ENCODE measurements around the gene HADHB.

The HADHB gene

DNA sequence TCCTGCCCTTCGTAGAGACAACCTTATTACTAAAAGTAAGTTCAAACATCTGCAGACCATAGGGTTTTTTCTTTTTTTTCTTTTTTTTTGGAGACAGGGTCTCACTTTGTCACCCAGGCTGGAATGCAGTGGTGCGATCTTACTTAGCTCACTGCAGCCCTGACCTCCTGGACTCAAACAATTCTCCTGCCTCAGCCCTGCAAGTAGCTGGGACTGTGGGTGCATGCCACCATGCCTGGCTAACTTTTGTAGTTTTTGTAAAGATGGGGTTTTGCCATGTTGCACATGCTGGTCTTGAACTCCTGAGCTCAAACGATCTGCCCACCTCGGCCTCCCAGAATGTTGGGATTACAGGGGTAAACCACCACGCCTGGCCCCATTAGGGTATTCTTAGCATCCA is 32.7 kb upstream of the HADHB start:
- no peak overlapping the region for H3K4me3 ChIP-seq (ENCODE audit: insufficient read length, low read depth)
- H3K27me3 ChIP-seq (ENCODE audit: insufficient read depth, insufficient read length), result no peaks in the 10 kb centered on the region
- H3K9ac ChIP-seq (ENCODE audit: insufficient read length, low read depth), result no peak overlapping the region
- H3K4me1 ChIP-seq (ENCODE audit: insufficient read depth, insufficient read length), result no peaks in the 10 kb centered on the region
- TF ChIP-seq YY1 (IDR thresholded peaks at IDR 0.05; ENCODE audit: insufficient read depth, insufficient read length), result no peak
- no peak for TF ChIP-seq SUZ12 (IDR thresholded peaks at IDR 0.05; ENCODE audit: extremely low read depth, insufficient read depth, insufficient read length)
- no peak for TF ChIP-seq ZNF274 (IDR thresholded peaks at IDR 0.05; ENCODE audit: low read depth, low read length)
- no peak for DNase-seq (ENCODE audit: low read depth, low spot score)
- H3K36me3 ChIP-seq (ENCODE audit: insufficient read depth, insufficient read length, low read length), result peaks cover 68% of the 10 kb centered on the region
- H3K9me3 ChIP-seq (ENCODE audit: insufficient read depth, low read length), result no peaks in the 10 kb centered on the region

DNA sequence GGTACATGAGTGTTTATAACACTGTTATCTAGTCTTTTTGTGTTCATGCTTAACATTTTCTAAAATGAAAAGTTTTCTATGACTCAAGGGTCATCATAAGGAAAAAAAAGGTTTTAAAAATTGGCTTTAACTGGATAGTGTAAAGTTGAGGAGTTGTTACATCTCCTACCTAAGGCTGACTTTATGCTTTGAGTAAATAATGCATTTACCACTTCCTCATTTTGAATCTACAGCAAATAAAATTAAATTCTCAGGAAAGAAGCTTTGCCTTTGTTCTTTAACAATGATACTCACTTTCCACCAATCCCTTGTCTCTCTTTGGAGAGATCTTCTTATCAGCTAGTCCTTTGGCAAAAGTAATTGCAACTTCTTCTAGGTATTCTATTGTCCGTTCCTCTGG is 30.0 kb upstream of the HADHB start:
- Histone ChIP-seq H3K9me3 (ENCODE audit: insufficient read depth, low read length) (no peaks in the 10 kb centered on the region), H3K9ac (ENCODE audit: insufficient read length, low read depth) (no peak overlapping the region), H3K4me1 (ENCODE audit: insufficient read depth, insufficient read length) (no peaks in the 10 kb centered on the region), H3K36me3 (ENCODE audit: insufficient read depth, insufficient read length, low read length) (peaks cover 51% of the 10 kb centered on the region), H3K4me3 (ENCODE audit: insufficient read length, low read depth) (no peak overlapping the region), H3K27me3 (ENCODE audit: insufficient read depth, insufficient read length) (no peaks in the 10 kb centered on the region)
- no peak for TF ChIP-seq ZNF274 (IDR thresholded peaks at IDR 0.05; ENCODE audit: low read depth, low read length)
- no peak for TF ChIP-seq YY1 (IDR thresholded peaks at IDR 0.05; ENCODE audit: insufficient read depth, insufficient read length)
- TF ChIP-seq SUZ12 (IDR thresholded peaks at IDR 0.05; ENCODE audit: extremely low read depth, insufficient read depth, insufficient read length), result no peak
- no peak for DNase-seq (ENCODE audit: low read depth, low spot score)

DNA sequence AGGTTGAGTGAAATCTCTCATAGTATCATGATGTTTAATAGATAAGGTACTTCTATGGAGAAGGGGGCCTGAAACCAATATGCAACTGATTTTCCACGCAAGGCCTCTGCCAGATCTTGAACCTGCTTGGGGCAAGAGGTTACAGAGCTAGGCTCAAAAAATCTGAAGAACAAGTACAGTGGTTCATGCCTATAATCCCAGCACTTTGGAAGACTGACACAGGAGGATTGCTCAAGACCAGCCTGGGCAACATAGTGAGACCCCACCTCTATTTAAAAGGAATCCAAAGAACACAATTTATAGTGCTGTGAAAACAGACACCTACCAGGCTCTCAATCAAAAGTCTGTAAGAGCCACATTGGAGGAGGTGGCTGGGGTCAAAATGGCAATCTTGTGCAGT is 28.9 kb upstream of the HADHB start:
- H3K4me1 ChIP-seq (ENCODE audit: insufficient read depth, insufficient read length), result no peaks in the 10 kb centered on the region
- H3K36me3 ChIP-seq (ENCODE audit: insufficient read depth, insufficient read length, low read length), result peaks cover 41% of the 10 kb centered on the region
- TF ChIP-seq SUZ12 (IDR thresholded peaks at IDR 0.05; ENCODE audit: extremely low read depth, insufficient read depth, insufficient read length), result no peak
- no peak for DNase-seq (ENCODE audit: low read depth, low spot score)
- no peaks in the 10 kb centered on the region for H3K27me3 ChIP-seq (ENCODE audit: insufficient read depth, insufficient read length)
- no peak overlapping the region for H3K9ac ChIP-seq (ENCODE audit: insufficient read length, low read depth)
- no peaks in the 10 kb centered on the region for H3K9me3 ChIP-seq (ENCODE audit: insufficient read depth, low read length)
- H3K4me3 ChIP-seq (ENCODE audit: insufficient read length, low read depth), result no peak overlapping the region

DNA sequence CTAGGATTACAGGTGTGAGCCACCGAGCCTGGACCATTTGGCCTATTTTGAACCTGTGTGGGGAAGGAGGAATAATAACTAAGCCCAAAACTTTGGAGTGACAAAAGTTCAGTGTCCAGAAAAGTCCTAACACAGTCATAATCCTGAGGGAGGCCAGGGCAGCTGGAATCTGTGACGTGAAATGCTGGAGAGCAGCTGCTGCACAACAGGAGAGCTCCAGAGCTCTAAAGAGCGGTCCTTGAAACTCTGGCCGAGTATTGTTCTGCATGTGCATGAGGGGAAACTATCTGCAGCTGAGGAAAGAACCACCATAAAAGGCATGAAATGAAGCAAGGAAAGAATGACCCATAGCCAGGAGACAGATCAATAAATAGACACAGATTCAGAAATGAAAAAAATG is 28.2 kb upstream of the HADHB start:
- DNase-seq (ENCODE audit: low read depth, low spot score), result no peak
- no peaks in the 10 kb centered on the region for H3K9me3 ChIP-seq (ENCODE audit: insufficient read depth, low read length)
- no peak overlapping the region for H3K4me3 ChIP-seq (ENCODE audit: insufficient read length, low read depth)
- no peak for TF ChIP-seq ZNF274 (IDR thresholded peaks at IDR 0.05; ENCODE audit: low read depth, low read length)
- no peak for TF ChIP-seq SUZ12 (IDR thresholded peaks at IDR 0.05; ENCODE audit: extremely low read depth, insufficient read depth, insufficient read length)
- TF ChIP-seq YY1 (IDR thresholded peaks at IDR 0.05; ENCODE audit: insufficient read depth, insufficient read length), result no peak
- H3K4me1 ChIP-seq (ENCODE audit: insufficient read depth, insufficient read length), result no peaks in the 10 kb centered on the region
- H3K36me3 ChIP-seq (ENCODE audit: insufficient read depth, insufficient read length, low read length), result peaks cover 33% of the 10 kb centered on the region
- no peaks in the 10 kb centered on the region for H3K27me3 ChIP-seq (ENCODE audit: insufficient read depth, insufficient read length)
- H3K9ac ChIP-seq (ENCODE audit: insufficient read length, low read depth), result no peak overlapping the region

DNA sequence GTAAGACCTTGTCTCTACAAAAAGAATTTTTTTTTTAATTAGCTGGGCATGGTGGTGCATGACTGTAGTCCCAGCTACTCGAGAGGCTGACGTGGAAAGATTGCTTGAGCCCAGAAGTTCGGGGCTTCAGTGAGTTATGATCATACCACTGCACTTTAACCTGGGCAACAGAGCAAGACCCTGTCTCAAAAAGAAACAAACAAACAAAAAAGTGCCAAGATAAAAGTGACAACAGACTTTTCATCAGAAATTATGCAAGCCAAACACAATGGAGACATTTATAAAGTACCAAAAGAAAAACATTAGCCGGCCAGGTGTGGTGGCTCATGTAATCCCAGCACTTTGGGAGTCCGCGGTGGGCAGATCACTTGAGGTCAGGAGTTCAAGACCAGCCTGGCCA is 27.0 kb upstream of the HADHB start:
- peaks cover 23% of the 10 kb centered on the region for H3K36me3 ChIP-seq (ENCODE audit: insufficient read depth, insufficient read length, low read length)
- no peak overlapping the region for H3K4me3 ChIP-seq (ENCODE audit: insufficient read length, low read depth)
- TF ChIP-seq YY1 (IDR thresholded peaks at IDR 0.05; ENCODE audit: insufficient read depth, insufficient read length) (no peak), SUZ12 (IDR thresholded peaks at IDR 0.05; ENCODE audit: extremely low read depth, insufficient read depth, insufficient read length) (no peak), ZNF274 (IDR thresholded peaks at IDR 0.05; ENCODE audit: low read depth, low read length) (no peak)
- no peaks in the 10 kb centered on the region for H3K4me1 ChIP-seq (ENCODE audit: insufficient read depth, insufficient read length)
- H3K9ac ChIP-seq (ENCODE audit: insufficient read length, low read depth), result no peak overlapping the region
- H3K9me3 ChIP-seq (ENCODE audit: insufficient read depth, low read length), result no peaks in the 10 kb centered on the region
- DNase-seq (ENCODE audit: low read depth, low spot score), result no peak
- H3K27me3 ChIP-seq (ENCODE audit: insufficient read depth, insufficient read length), result no peaks in the 10 kb centered on the region

DNA sequence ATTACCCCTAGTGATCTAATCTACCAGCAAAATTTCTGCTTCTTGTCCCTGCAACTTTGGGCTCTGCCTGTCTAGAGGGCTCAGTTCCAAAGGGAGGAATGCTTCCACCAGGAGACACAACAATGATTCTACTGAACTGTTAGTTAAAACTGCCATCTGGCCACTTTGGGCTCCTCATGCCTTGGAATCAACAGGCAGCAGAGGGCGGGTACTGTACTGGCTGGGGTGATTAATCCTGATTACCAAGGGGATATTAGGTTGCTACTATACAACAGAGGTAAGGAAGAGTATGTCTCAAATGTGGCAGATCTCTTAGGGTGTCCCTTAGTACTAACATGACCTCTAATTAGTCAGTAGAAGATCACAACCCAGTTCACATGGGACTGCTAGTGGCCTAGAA is 21.7 kb upstream of the HADHB start:
- no peak for DNase-seq (ENCODE audit: low read depth, low spot score)
- H3K27me3 ChIP-seq (ENCODE audit: insufficient read depth, insufficient read length), result no peaks in the 10 kb centered on the region
- no peak overlapping the region for H3K9ac ChIP-seq (ENCODE audit: insufficient read length, low read depth)
- peaks cover 17% of the 10 kb centered on the region for H3K9me3 ChIP-seq (ENCODE audit: insufficient read depth, low read length)
- TF ChIP-seq SUZ12 (IDR thresholded peaks at IDR 0.05; ENCODE audit: extremely low read depth, insufficient read depth, insufficient read length), result no peak
- TF ChIP-seq ZNF274 (IDR thresholded peaks at IDR 0.05; ENCODE audit: low read depth, low read length), result no peak
- TF ChIP-seq YY1 (IDR thresholded peaks at IDR 0.05; ENCODE audit: insufficient read depth, insufficient read length), result no peak
- H3K4me1 ChIP-seq (ENCODE audit: insufficient read depth, insufficient read length), result no peaks in the 10 kb centered on the region
- H3K36me3 ChIP-seq (ENCODE audit: insufficient read depth, insufficient read length, low read length), result peaks cover 20% of the 10 kb centered on the region
- H3K4me3 ChIP-seq (ENCODE audit: insufficient read length, low read depth), result no peak overlapping the region

DNA sequence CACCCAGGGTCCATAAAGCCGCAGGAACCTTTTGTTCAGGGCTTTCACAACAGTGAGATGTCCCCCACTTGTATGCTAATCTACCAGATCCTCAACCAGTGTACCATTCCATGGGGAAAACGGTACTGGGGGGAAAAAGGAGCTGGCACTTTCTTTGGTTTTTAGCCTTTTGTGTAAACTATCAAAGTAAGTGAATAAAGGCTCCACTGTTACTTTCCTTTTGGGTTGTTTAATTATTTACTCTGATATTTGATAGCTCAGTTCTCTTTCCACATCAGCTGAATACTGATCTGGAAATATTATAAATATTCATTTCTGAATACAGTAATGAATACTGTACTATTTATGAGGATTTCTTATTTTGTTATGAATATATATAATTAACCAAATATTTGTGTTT is 20.6 kb upstream of the HADHB start:
- TF ChIP-seq ZNF274 (IDR thresholded peaks at IDR 0.05; ENCODE audit: low read depth, low read length) (no peak), SUZ12 (IDR thresholded peaks at IDR 0.05; ENCODE audit: extremely low read depth, insufficient read depth, insufficient read length) (no peak), YY1 (IDR thresholded peaks at IDR 0.05; ENCODE audit: insufficient read depth, insufficient read length) (no peak)
- DNase-seq (ENCODE audit: low read depth, low spot score), result no peak
- Histone ChIP-seq H3K36me3 (ENCODE audit: insufficient read depth, insufficient read length, low read length) (peaks cover 30% of the 10 kb centered on the region), H3K9me3 (ENCODE audit: insufficient read depth, low read length) (peaks cover 17% of the 10 kb centered on the region), H3K9ac (ENCODE audit: insufficient read length, low read depth) (no peak overlapping the region), H3K27me3 (ENCODE audit: insufficient read depth, insufficient read length) (no peaks in the 10 kb centered on the region), H3K4me3 (ENCODE audit: insufficient read length, low read depth) (no peak overlapping the region), H3K4me1 (ENCODE audit: insufficient read depth, insufficient read length) (no peaks in the 10 kb centered on the region)

DNA sequence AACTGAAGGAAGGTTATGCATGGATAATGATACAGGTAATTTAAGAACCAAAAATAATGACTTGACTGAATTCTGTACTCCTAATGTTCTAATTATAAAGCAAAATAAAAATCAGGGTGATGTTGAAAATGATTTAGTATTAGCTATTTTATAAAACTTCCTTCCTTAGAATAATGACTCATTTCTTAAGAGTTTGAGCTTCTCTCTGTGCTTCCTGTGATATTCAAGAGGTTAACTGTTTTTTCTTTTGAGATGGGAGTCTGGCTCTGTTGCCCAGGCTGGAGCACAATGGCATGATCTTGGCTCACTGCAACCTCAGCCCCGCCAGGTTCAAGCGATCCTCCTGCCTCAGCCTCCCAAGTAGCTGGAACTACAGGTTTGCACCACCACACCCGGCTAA is 15.1 kb upstream of the HADHB start:
- DNase-seq (ENCODE audit: low read depth, low spot score), result no peak
- TF ChIP-seq SUZ12 (IDR thresholded peaks at IDR 0.05; ENCODE audit: extremely low read depth, insufficient read depth, insufficient read length) (no peak), YY1 (IDR thresholded peaks at IDR 0.05; ENCODE audit: insufficient read depth, insufficient read length) (no peak), ZNF274 (IDR thresholded peaks at IDR 0.05; ENCODE audit: low read depth, low read length) (no peak)
- Histone ChIP-seq H3K9ac (ENCODE audit: insufficient read length, low read depth) (no peak overlapping the region), H3K9me3 (ENCODE audit: insufficient read depth, low read length) (peaks cover 17% of the 10 kb centered on the region), H3K4me1 (ENCODE audit: insufficient read depth, insufficient read length) (no peaks in the 10 kb centered on the region), H3K36me3 (ENCODE audit: insufficient read depth, insufficient read length, low read length) (peaks cover 68% of the 10 kb centered on the region), H3K4me3 (ENCODE audit: insufficient read length, low read depth) (no peak overlapping the region), H3K27me3 (ENCODE audit: insufficient read depth, insufficient read length) (no peaks in the 10 kb centered on the region)
